Pons (tissue), 1 donor: Measurements from ENCODE around the gene IGF1R.

Source experiments
- DNase-seq: peaks from one replicate; pipeline ENCODE4 v3.0.0-alpha.2; 2016; ENCODE audit warnings: low spot score

IGF1R gene

GRCh38 chr15:98796685-98797357, 148.5 kb downstream of the IGF1R start:
- no peak for DNase-seq

GRCh38 chr15:98798375-98798893, 150.1 kb downstream of the IGF1R start:
- DNase-seq = no peak

- DNase-seq = no peak
Observed at GRCh38 chr15:98799461-98800390, 151.4 kb downstream of the IGF1R start.

- peak; percentile 98 for DNase-seq
Observed at GRCh38 chr15:98800437-98801233, 152.3 kb downstream of the IGF1R start.

- DNase-seq = peak; percentile 99
Observed at GRCh38 chr15:98801234-98801561, 152.9 kb downstream of the IGF1R start.

- DNase-seq = no peak
Observed at GRCh38 chr15:98802187-98802586, 153.8 kb downstream of the IGF1R start.

- no peak for DNase-seq
Observed at GRCh38 chr15:98803228-98804056, 155.1 kb downstream of the IGF1R start.

- DNase-seq = no peak
Observed at GRCh38 chr15:98804057-98804380, 155.7 kb downstream of the IGF1R start.

- no peak for DNase-seq
Observed at GRCh38 chr15:98805434-98806274, 157.3 kb downstream of the IGF1R start.

- DNase-seq = no peak
Observed at GRCh38 chr15:98806275-98806895, 158.0 kb downstream of the IGF1R start.

- no peak for DNase-seq
Observed at GRCh38 chr15:98807262-98807661, 158.9 kb downstream of the IGF1R start.

- DNase-seq = no peak
Observed at GRCh38 chr15:98809273-98809672, 160.9 kb downstream of the IGF1R start.

- DNase-seq = no peak
Observed at GRCh38 chr15:98812716-98813446, 164.5 kb downstream of the IGF1R start.

GRCh38 chr15:98813951-98814350, 165.6 kb downstream of the IGF1R start:
- no peak for DNase-seq

- DNase-seq = peak; percentile 95
Observed at GRCh38 chr15:98815207-98815606, 166.9 kb downstream of the IGF1R start.

- no peak for DNase-seq
Observed at GRCh38 chr15:98817745-98818144, 169.4 kb downstream of the IGF1R start.

GRCh38 chr15:98823012-98823458, 174.7 kb downstream of the IGF1R start:
- DNase-seq = no peak

- no peak for DNase-seq
Observed at GRCh38 chr15:98823616-98824015, 175.3 kb downstream of the IGF1R start.

GRCh38 chr15:98824595-98824994, 176.3 kb downstream of the IGF1R start:
- no peak for DNase-seq
